ENCODE results near the gene GARIN6. TPM values are rescaled to one million over a fixed set of nuclear protein-coding genes. Genes with fewer than 3 reads are reported as not detected.
"Not testable (repeated sequence)": the region's sequence is repeated elsewhere in the genome, so short reads cannot be mapped to it uniquely, and the experiment has no call there.

Gene GARIN6
- not detected in 2 replicates for total RNA-seq

GRCh38 chr12:99647453-99647852 lies at the start of gene GARIN6:
GARIN6 (plus strand) TSS chr12:99647753; CDS start chr12:99648175, 422 bp downstream.
- no peak within 1 kb of the TSS for H3K4me3 Mint-ChIP-seq
- H3K27me3 Mint-ChIP-seq: no peaks in the 10 kb centered on the region
- no peaks in the 10 kb centered on the region for H3K4me1 Mint-ChIP-seq
- intact Hi-C loops (cut with micrococcal nuclease): no loop called here
- no peak within 1 kb of the TSS for H3K27ac Mint-ChIP-seq
- H3K9me3 Mint-ChIP-seq: no peaks in the 10 kb centered on the region
- no peak for DNase-seq
- no peaks in the 10 kb centered on the region for H3K36me3 Mint-ChIP-seq (ENCODE audit: low read depth)

GRCh38 chr12:99598785-99599184 lies 48.8 kb upstream of the GARIN6 start:
- H3K27ac Mint-ChIP-seq: no peak overlapping the region
- no peak overlapping the region for H3K4me3 Mint-ChIP-seq
- DNase-seq: no peak
- intact Hi-C loops (cut with micrococcal nuclease): no loop called here
- H3K9me3 Mint-ChIP-seq: no peaks in the 10 kb centered on the region
- no peaks in the 10 kb centered on the region for H3K36me3 Mint-ChIP-seq (ENCODE audit: low read depth)
- no peaks in the 10 kb centered on the region for H3K4me1 Mint-ChIP-seq
- H3K27me3 Mint-ChIP-seq: no peaks in the 10 kb centered on the region

DNA sequence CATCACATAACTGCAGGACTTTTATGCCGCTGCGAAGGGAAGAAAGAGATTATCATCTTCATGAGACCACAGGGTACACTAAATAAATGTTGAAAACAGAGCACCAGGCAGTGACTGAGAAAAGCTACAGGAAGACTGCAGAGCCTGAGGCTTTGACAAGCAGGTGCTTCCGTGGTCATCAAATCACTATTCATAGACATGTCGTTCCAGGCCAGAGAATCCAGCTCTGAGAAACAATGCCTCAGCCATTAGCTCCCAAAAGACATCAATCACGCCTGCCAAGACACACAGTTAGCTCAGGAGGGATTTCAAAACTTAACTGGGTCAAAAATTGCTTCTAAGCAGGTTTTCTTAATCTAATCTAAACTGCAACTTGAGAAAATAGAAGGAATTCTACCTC lies 47.2 kb upstream of the GARIN6 start:
- no peak overlapping the region for H3K27ac Mint-ChIP-seq
- no peaks in the 10 kb centered on the region for H3K36me3 Mint-ChIP-seq (ENCODE audit: low read depth)
- H3K4me3 Mint-ChIP-seq: no peak overlapping the region
- intact Hi-C loops (cut with micrococcal nuclease): no loop called here
- no peak for DNase-seq
- no peaks in the 10 kb centered on the region for H3K4me1 Mint-ChIP-seq
- H3K27me3 Mint-ChIP-seq: no peaks in the 10 kb centered on the region
- H3K9me3 Mint-ChIP-seq: no peaks in the 10 kb centered on the region

- intact Hi-C loops (cut with micrococcal nuclease): no loop called here
- H3K36me3 Mint-ChIP-seq (ENCODE audit: low read depth): no peaks in the 10 kb centered on the region
- H3K4me3 Mint-ChIP-seq: no peak overlapping the region
- H3K9me3 Mint-ChIP-seq: no peaks in the 10 kb centered on the region
- no peaks in the 10 kb centered on the region for H3K4me1 Mint-ChIP-seq
- no peak overlapping the region for H3K27ac Mint-ChIP-seq
- DNase-seq: no peak
- H3K27me3 Mint-ChIP-seq: no peaks in the 10 kb centered on the region
These were observed 37.9 kb upstream of the GARIN6 start for GRCh38 chr12:99609455-99610181.

- Mint-ChIP-seq H3K4me3 (no peak overlapping the region), H3K27ac (no peak overlapping the region), H3K27me3 (no peaks in the 10 kb centered on the region), H3K4me1 (no peaks in the 10 kb centered on the region), H3K9me3 (no peaks in the 10 kb centered on the region), H3K36me3 (ENCODE audit: low read depth) (no peaks in the 10 kb centered on the region)
- intact Hi-C loops (cut with micrococcal nuclease): no loop called here
- no peak for DNase-seq
These were observed 36.4 kb upstream of the GARIN6 start for GRCh38 chr12:99611117-99611516.

- Mint-ChIP-seq H3K4me1 (no peaks in the 10 kb centered on the region), H3K36me3 (ENCODE audit: low read depth) (no peaks in the 10 kb centered on the region), H3K27me3 (no peaks in the 10 kb centered on the region), H3K27ac (no peak overlapping the region), H3K9me3 (no peaks in the 10 kb centered on the region), H3K4me3 (no peak overlapping the region)
- intact Hi-C loops (cut with micrococcal nuclease): no loop called here
- DNase-seq: no peak
These were observed 36.0 kb upstream of the GARIN6 start for GRCh38 chr12:99611599-99611998.

GRCh38 chr12:99618657-99619056 lies 28.9 kb upstream of the GARIN6 start:
- H3K4me3 Mint-ChIP-seq: no peak overlapping the region
- intact Hi-C loops (cut with micrococcal nuclease): loop anchor here (1.0 kb wide), 1 partner anchor 575 kb away; no protein-coding TSS in a partner anchor
- no peaks in the 10 kb centered on the region for H3K4me1 Mint-ChIP-seq
- no peak for DNase-seq
- H3K27me3 Mint-ChIP-seq: no peaks in the 10 kb centered on the region
- H3K9me3 Mint-ChIP-seq: no peaks in the 10 kb centered on the region
- no peak overlapping the region for H3K27ac Mint-ChIP-seq
- H3K36me3 Mint-ChIP-seq (ENCODE audit: low read depth): no peaks in the 10 kb centered on the region

DNA sequence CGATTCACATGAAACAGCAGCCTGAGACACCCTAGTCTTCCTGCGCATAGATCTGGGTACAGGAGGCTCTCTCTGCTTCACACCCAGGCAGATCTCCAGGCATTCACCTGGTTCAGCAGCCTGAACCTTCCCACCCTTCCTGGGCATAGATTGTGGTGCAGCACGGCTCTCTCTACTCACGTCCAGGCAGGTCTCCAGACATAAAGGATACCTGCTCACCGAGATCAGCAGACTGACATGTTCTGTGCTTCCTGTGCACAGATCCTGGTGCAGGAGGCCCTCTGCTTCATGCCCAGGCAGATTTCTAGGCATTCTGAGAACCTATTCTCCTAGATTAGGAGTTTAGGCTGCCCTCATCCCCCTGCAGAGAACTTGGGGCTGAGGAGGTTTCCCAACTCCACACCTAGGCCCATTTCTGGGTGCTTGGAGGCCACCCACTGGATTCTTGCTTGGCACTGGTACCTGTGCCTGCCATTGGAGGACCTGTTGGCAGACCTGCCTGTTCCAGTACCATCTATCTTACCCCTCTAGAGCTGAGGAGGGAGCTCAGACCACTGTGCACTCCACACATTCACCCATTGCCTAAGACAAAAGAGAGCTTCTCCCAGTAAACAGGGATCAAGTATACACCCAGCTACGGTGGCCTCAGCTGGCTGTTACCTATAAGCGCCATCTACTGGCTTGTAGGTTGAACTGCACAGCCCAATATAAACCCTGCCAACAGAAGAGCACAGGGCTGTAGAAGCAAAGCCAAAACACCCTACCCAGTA lies 28.0 kb upstream of the GARIN6 start:
- Mint-ChIP-seq H3K4me3 (no peak overlapping the region), H3K9me3 (no peaks in the 10 kb centered on the region), H3K27ac (no peak overlapping the region), H3K27me3 (no peaks in the 10 kb centered on the region), H3K4me1 (no peaks in the 10 kb centered on the region), H3K36me3 (ENCODE audit: low read depth) (no peaks in the 10 kb centered on the region)
- intact Hi-C loops (cut with micrococcal nuclease): loop anchor here (1.0 kb wide), 1 partner anchor 576 kb away; no protein-coding TSS in a partner anchor
- DNase-seq: peak; percentile 66

GRCh38 chr12:99620159-99620479 lies 27.4 kb upstream of the GARIN6 start:
- no peaks in the 10 kb centered on the region for H3K36me3 Mint-ChIP-seq (ENCODE audit: low read depth)
- H3K27ac Mint-ChIP-seq: no peak overlapping the region
- DNase-seq: no peak
- H3K4me3 Mint-ChIP-seq: no peak overlapping the region
- intact Hi-C loops (cut with micrococcal nuclease): no loop called here
- H3K27me3 Mint-ChIP-seq: no peaks in the 10 kb centered on the region
- H3K4me1 Mint-ChIP-seq: no peaks in the 10 kb centered on the region
- H3K9me3 Mint-ChIP-seq: no peaks in the 10 kb centered on the region

- H3K4me3 Mint-ChIP-seq; intact Hi-C loops (cut with micrococcal nuclease); H3K27ac Mint-ChIP-seq: not testable (repeated sequence)
These were observed 23.0 kb upstream of the GARIN6 start for GRCh38 chr12:99624591-99624990.

GRCh38 chr12:99627459-99627858 lies 20.1 kb upstream of the GARIN6 start:
- Mint-ChIP-seq H3K4me3 (no peak overlapping the region), H3K9me3 (no peaks in the 10 kb centered on the region), H3K36me3 (ENCODE audit: low read depth) (no peaks in the 10 kb centered on the region), H3K27ac (no peak overlapping the region), H3K4me1 (no peaks in the 10 kb centered on the region), H3K27me3 (no peaks in the 10 kb centered on the region)
- no peak for DNase-seq
- intact Hi-C loops (cut with micrococcal nuclease): no loop called here

More at GRCh38 chr12:99624591-99624990, 23.0 kb upstream of the GARIN6 start:
- H3K4me1 Mint-ChIP-seq; DNase-seq; H3K27me3 Mint-ChIP-seq; H3K36me3 Mint-ChIP-seq (ENCODE audit: low read depth); H3K9me3 Mint-ChIP-seq: not testable (repeated sequence)

DNA sequence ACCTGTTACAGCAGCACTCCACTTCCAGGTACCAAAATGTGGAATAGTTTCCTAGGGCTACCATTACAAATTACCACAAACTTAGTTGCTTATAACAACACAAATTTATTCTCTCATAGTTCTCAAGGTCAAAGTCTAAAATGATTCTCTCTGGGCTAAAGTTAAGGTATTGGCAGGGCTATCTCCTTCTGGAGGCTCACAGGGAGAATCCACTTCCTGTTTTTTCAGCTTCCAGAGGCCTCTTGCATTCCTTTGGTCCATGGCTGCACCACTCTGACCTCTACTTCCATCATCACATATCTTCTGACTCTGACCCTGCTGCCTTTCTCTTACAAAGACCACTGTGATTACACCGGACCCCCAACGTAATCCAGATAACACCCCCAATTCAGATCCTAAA lies 2.9 kb upstream of the GARIN6 start:
- Mint-ChIP-seq H3K36me3 (ENCODE audit: low read depth) (no peaks in the 10 kb centered on the region), H3K4me1 (no peaks in the 10 kb centered on the region), H3K27me3 (no peaks in the 10 kb centered on the region), H3K4me3 (no peak overlapping the region), H3K27ac (no peak overlapping the region), H3K9me3 (no peaks in the 10 kb centered on the region)
- intact Hi-C loops (cut with micrococcal nuclease): no loop called here
- DNase-seq: no peak

DNA sequence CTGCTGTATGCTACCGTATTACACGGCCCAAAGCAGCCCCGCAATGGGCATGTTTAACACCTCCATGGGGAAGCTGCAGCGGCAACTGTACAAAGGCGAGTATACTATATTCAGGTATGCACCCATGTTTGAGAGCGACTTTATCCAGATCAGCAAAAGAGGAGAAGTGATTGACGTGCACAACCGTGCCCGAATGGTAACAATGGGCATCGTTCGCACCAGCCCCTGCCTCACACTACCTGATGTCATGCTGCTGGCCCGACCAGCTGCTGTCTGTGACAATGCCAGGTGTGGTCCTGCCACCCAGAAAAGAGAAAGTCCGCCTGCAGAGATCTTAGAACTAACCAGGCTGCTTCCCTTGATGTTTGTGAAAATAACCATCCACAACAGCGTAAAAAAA lies 630 bp downstream of the GARIN6 start:
- Mint-ChIP-seq H3K9me3 (no peaks in the 10 kb centered on the region), H3K27ac (no peak overlapping the region), H3K36me3 (ENCODE audit: low read depth) (no peaks in the 10 kb centered on the region), H3K4me3 (no peak overlapping the region), H3K4me1 (no peaks in the 10 kb centered on the region), H3K27me3 (no peaks in the 10 kb centered on the region)
- no peak for DNase-seq
- intact Hi-C loops (cut with micrococcal nuclease): no loop called here

DNA sequence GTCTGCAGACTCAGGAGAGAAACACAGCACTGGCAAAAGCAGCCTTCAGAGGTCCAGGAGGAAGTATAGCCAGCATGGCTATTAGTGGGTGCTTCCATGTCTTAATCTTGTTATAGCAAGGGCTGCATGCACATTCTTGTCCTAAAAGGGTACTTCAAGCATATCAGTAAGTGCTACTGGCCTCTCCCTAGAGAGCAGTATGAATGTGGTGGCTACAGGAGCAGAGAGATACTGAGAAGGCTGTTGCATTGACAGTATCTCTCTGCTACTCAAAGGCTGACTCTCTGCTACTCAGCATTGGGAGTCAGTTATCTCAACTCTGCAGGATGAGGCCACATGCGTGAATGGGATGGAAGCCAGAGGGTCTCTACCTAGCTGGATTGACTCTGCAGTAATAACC lies 2.0 kb downstream of the GARIN6 start:
- Mint-ChIP-seq H3K9me3 (no peaks in the 10 kb centered on the region), H3K27me3 (no peaks in the 10 kb centered on the region), H3K27ac (no peak overlapping the region), H3K4me1 (no peaks in the 10 kb centered on the region), H3K4me3 (no peak overlapping the region), H3K36me3 (ENCODE audit: low read depth) (no peaks in the 10 kb centered on the region)
- intact Hi-C loops (cut with micrococcal nuclease): no loop called here
- no peak for DNase-seq
